ENCODE data around the gene MYO1A. TPM values are rescaled to one million over a fixed set of nuclear protein-coding genes. Genes with fewer than 3 reads are reported as not detected.

The MYO1A gene
- polyA plus RNA-seq, 3 donors = 0.10 to 0.25 (median 0.11) TPM

Other genes with a start within 250 kb of the MYO1A start
- under 1 TPM in 2 of 3 donors, not detected in 1; 0.07 to 0.11 TPM for gene SDR9C7, start 115.7 kb downstream of the MYO1A start, polyA plus RNA-seq (ENCODE audit: insufficient read length in 3 of 3)
- under 1 TPM; 0.28 to 0.68 (median 0.37) TPM for gene RDH16, start 92.5 kb downstream of the MYO1A start, polyA plus RNA-seq (ENCODE audit: insufficient read length in 3 of 3)
- gene ZBTB39, start 43.6 kb downstream of the MYO1A start, polyA plus RNA-seq (ENCODE audit: insufficient read length in 3 of 3) = 10 to 100 TPM; 11.9 to 13.0 (median 12.4) TPM
- gene TAC3, start 33.6 kb downstream of the MYO1A start, polyA plus RNA-seq (ENCODE audit: insufficient read length in 3 of 3) = 1 to 10 TPM in 1 of 3 donors, under 1 TPM in 2; 0.54 to 1.4 (median 0.75) TPM
- 10 to 100 TPM; 22.5 to 24.8 (median 23.6) TPM for gene NEMP1, start 28.7 kb upstream of the MYO1A start, polyA plus RNA-seq (ENCODE audit: insufficient read length in 3 of 3)
- 10 to 100 TPM; 40.7 to 43.4 (median 42.4) TPM for gene NAB2, start 39.0 kb upstream of the MYO1A start, polyA plus RNA-seq (ENCODE audit: insufficient read length in 3 of 3)
- gene STAT6, start 61.2 kb upstream of the MYO1A start, polyA plus RNA-seq (ENCODE audit: insufficient read length in 3 of 3) = 100 to 1,000 TPM in 1 of 3 donors, 10 to 100 TPM in 2; 89.6 to 106 (median 99.2) TPM
- gene LRP1, start 78.4 kb upstream of the MYO1A start, polyA plus RNA-seq (ENCODE audit: insufficient read length in 3 of 3) = 10 to 100 TPM; 58.5 to 69.2 (median 60.0) TPM
- gene LRP1-AS, start 97.5 kb upstream of the MYO1A start, polyA plus RNA-seq (ENCODE audit: insufficient read length in 3 of 3) = under 1 TPM in 1 of 3 donors, not detected in 2; 0.44 TPM
- 1 to 10 TPM; 2.4 to 3.7 (median 2.5) TPM for gene NXPH4, start 166.7 kb upstream of the MYO1A start, polyA plus RNA-seq (ENCODE audit: insufficient read length in 3 of 3)
- 10 to 100 TPM; 66.0 to 79.2 (median 72.7) TPM for gene SHMT2, start 179.6 kb upstream of the MYO1A start, polyA plus RNA-seq (ENCODE audit: insufficient read length in 3 of 3)
- 1 to 10 TPM; 2.5 to 4.2 (median 3.3) TPM for gene STAC3, start 201.1 kb upstream of the MYO1A start, polyA plus RNA-seq (ENCODE audit: insufficient read length in 3 of 3)

All from right renal cortex interstitium (tissue), 3 donors.